Stimulated activated naive CD8-positive, alpha-beta T cell treated with anti-CD3 and anti-CD28 coated beads, Interleukin-15, Interleukin-2, amounts not matched to agents 100 U/mL and 50 U/mL, for 24 hours (primary cell): Measurements from ENCODE around the gene PRF1.
"Not testable (repeated sequence)": the region's sequence is repeated elsewhere in the genome, so short reads cannot be mapped to it uniquely, and the experiment has no call there.

ENCODE experiments used
- ATAC-seq: fragments of 150-1000 bp; cut with Tn5 transposase; one replicate; pipeline ENCODE4 v1.10.0; 2021
- DNase-seq: peaks from one replicate; pipeline ENCODE4 v3.0.0; 2021

PRF1 gene

GRCh38 chr10:70602665-70603448, at the start of gene PRF1:
TSS of gene PRF1 (minus strand) at chr10:70602741. CDS start at chr10:70600902, 1,839 bp downstream.
- peak; percentile 87 for ATAC-seq
- peak; percentile 91 for DNase-seq

DNA sequence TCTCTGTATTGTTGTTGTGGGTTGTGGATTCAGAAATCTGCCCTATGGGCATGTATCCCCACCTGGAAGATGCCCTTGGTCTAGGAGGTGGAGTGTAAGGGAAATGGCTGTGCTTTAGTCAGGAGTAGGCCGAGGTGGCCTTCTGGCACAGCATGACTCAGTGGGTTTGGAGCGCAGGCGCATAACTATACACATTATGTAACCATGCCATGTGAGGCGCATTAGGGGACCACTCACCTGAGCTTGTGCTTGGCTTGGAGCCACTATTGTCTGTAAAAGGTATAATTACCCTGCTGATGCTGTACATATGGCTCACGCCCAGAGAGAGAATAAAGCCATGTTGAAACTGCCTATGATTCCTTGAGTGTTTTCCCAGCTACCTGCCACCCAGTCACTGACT, 49.1 kb upstream of the PRF1 start:
- ATAC-seq (no peak), DNase-seq (peak; percentile 15)

- no peak for ATAC-seq
Measured at GRCh38 chr10:70650718-70651117, 48.2 kb upstream of the PRF1 start.

GRCh38 chr10:70650104-70650503, 47.6 kb upstream of the PRF1 start:
- ATAC-seq (no peak), DNase-seq (no peak)

More at GRCh38 chr10:70650718-70651117, 48.2 kb upstream of the PRF1 start:
- no peak for DNase-seq

DNA sequence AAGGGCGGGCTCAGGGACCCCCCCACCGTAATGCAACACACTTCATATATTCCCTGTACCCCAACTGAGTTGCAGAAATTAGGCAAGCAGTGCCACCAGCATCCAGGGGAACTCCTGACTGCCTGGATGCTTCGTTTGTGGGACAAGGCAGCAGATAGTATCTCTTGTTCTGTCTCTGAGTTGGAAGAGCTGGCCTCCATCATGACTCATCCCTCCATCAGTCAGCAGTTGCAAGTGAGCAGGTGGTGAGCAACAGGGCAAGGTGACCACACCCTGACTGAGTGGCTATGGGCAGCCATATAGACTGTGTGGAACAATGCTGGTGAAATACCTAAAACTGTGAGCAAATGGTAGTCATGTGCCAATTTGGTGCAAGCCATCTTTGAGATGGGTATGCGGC, 47.0 kb upstream of the PRF1 start:
- peak; percentile 86 for ATAC-seq
- DNase-seq = peak; percentile 20

- ATAC-seq (no peak), DNase-seq (no peak)
Measured at GRCh38 chr10:70648427-70648826, 45.9 kb upstream of the PRF1 start.

DNA sequence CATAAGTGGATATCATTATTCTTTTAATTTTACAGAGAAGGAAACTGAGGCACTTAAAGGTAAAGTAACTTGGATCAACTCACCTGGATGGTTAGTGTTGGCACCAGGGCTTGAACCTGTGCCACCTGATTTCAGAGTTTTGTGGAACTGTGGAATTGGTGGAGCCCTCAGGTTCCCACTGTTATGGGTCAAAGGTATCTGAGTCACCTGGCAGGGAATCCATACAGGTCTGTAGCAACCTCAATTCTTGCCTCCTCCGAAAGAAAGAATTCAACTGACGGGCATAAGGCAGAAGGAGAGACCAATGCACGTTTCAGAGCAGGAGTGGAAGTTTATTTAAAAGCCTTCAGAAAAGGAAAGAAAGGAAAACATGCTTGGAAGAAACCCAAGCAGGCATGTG, 44.5 kb upstream of the PRF1 start:
- ATAC-seq = no peak
- no peak for DNase-seq

DNA sequence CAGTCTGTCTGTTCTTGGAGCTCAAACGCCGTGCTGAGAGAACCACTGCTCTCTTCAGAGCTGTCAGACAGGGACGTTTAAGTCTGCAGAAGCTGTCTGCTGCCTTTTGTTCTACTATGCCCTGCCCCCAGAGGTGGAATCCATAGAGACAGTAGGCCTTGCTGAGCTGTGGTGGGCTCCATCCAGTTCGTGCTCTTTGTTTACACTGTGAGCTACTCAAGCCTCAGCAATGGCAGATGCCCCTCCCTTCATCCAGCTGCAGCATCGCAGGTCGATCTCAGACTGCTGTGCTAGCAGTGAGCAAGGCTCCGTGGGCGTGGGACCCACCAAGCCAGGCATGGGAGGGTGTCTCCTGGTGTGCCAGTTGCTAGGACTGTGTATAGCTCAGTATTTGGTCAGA, 42.4 kb upstream of the PRF1 start:
- not testable (repeated sequence) for DNase-seq, ATAC-seq

DNA sequence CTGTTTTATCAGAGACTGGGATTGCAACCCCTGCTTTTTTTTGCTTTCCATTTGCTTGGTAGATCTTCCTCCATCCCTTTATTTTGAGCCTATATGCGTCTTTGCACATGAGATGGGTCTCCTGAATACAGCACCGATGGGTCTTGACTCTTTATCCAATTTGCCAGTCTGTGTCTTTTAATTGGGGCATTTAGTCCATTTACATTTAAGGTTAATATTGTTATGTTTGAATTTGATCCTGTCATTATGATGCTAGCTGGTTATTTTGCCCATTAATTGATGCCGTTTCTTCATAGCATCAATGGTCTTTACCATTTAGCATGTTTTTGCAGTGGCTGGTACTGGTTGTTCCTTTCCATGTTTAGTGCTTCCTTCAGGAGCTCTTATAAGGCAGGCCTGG, 40.7 kb upstream of the PRF1 start:
- not testable (repeated sequence) for ATAC-seq, DNase-seq

DNA sequence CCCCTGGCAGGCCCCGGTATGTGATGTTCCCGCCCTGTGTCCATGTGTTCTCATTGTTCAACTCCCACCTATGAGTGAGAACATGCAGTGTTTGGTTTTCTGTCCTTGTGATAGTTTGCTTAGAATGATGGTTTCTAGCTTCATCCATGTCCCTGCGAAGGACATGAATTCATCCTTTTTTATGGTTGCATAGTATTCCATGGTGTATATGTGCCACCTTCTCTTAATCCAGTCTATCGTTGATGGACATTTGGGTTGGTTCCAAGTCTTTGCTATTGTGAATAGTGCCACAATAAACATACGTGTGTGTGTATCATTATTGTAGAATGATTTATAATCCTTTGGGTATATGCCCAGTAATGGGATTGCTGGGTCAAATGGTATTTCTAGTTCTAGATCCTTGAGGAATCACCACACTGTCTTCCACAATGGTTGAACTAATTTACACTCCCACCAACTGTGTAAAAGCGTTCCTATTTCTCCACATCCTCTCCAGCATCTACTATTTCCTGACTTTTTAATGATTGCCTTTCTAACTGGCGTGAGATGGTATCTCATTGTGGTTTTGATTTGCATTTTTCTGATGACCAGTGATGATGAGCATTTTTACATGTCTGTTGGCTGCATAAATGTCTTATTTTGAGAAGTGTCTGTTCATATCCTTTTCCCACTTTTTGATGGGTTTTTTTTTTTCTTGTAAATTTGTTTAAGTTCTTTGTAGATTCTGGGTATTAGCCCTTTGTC, 37.3 kb upstream of the PRF1 start:
- ATAC-seq, DNase-seq: not testable (repeated sequence)

- not testable (repeated sequence) for ATAC-seq, DNase-seq
Measured at GRCh38 chr10:70634515-70634914, 32.0 kb upstream of the PRF1 start.

DNA sequence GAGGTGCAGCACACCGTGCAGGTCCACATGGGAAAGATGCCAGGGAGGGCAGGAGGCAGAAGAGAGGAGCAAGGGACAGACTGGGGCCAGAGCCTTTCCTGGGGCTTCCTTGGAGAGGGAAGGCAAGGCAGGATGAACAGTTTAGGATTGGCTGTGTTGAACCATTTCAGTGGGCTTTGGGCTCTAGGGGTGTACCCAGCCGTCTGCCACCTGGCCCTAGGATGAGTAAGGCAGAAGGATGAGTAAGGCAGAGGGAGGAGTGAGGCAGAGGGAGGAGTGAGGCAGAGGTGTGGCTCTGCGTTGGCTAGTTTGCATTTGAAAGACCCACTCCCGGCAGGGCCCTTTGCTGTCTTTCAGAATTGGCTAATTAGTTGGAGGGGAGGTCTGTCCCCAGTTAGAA, 31.5 kb upstream of the PRF1 start:
- ATAC-seq (peak; percentile 76), DNase-seq (no peak)

- not testable (repeated sequence) for ATAC-seq, DNase-seq
Measured at GRCh38 chr10:70631735-70632134, 29.2 kb upstream of the PRF1 start.

GRCh38 chr10:70629338-70629737, 26.8 kb upstream of the PRF1 start:
- ATAC-seq (no peak), DNase-seq (no peak)

GRCh38 chr10:70626056-70626455, 23.5 kb upstream of the PRF1 start:
- ATAC-seq = no peak
- DNase-seq = no peak

- no peak for ATAC-seq
- no peak for DNase-seq
Measured at GRCh38 chr10:70622981-70623844, 20.7 kb upstream of the PRF1 start.

DNA sequence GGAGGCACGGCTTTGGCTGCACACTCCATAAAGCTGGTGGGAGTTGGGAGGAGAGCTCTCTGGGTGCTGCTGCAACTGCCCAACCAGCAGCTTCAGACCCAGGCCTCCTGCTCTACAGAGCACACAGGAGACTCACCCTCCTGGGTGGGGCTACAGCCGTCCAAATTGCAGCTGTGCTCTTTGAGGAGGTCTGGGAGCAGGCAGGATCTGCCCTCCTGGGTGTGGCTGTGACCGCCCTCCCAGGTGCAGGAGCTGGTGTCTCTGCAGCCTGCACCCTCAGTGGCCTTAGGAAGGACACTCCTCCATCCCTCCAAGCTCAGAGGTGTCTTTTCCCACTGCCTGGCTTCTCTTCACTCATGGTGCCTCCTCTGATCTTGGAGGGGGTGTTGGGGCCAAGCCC, 20.0 kb upstream of the PRF1 start:
- ATAC-seq = no peak
- no peak for DNase-seq

GRCh38 chr10:70621503-70622078, 19.1 kb upstream of the PRF1 start:
- ATAC-seq (no peak), DNase-seq (no peak)

- ATAC-seq (no peak), DNase-seq (no peak)
Measured at GRCh38 chr10:70620020-70620289, 17.4 kb upstream of the PRF1 start.

GRCh38 chr10:70619271-70620019, 16.9 kb upstream of the PRF1 start:
- ATAC-seq (no peak), DNase-seq (no peak)

- no peak for DNase-seq
- no peak for ATAC-seq
Measured at GRCh38 chr10:70618663-70619062, 16.1 kb upstream of the PRF1 start.
